ENCODE results near the gene PCARE. TPM values are rescaled to one million over a fixed set of nuclear protein-coding genes. Genes with fewer than 3 reads are reported as not detected.

PCARE gene
- total and polyA plus RNA-seq, 2 of the 8 experiments (the other 6 are each of a cell fraction or from before 2014, with no cell fraction given), result not detected

DNA sequence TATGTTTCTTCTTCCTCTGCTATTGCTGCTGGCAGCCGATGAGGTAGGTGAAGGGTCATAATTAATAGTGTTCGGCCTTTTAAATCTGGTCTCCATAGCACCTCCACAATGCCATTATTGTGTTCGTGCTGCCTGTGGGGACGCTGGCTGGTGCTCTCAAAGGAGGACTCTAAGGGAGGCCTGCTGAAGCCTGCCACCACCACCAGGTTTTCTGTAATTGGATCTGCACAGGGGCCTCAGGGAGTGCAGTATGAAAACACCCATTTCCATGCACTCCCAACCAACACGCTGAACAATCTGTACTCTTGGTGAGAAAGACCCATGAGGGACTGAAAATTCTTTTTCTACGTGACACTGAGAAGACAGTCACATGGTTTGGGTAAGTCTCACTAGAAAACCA lies 23.2 kb upstream of the PCARE start:
- no peak overlapping the region for H2BK5ac ChIP-seq (ENCODE audit: low read depth, low read length)
- H3K79me1 ChIP-seq (ENCODE audit: low read depth, low read length), result no peaks in the 10 kb centered on the region
- no peaks in the 10 kb centered on the region for H3K23me2 ChIP-seq (ENCODE audit: low read depth, low read length)
- H2AK5ac ChIP-seq (ENCODE audit: low read depth, low read length), result no peak overlapping the region
- H3K23ac ChIP-seq (ENCODE audit: insufficient read length), result no peak overlapping the region
- no peak overlapping the region for H2BK12ac ChIP-seq (ENCODE audit: low read depth, low read length)
- H3K4me1 ChIP-seq (replicated peaks in 1 of 4; ENCODE audit: control insufficient read depth in 3 of 4, insufficient read depth in 4 of 4, low read length in 3 of 4), result no peaks in the 10 kb centered on the region
- CTCF ChIA-PET (ENCODE audit: partially characterized antibody), result no interaction called here
- H3K9me3 ChIP-seq (ENCODE audit: insufficient read depth in 2 of 2, low read depth in 1 of 2, low read length in 1 of 2), result peaks cover 3 to 6% of the 10 kb centered on the region in 2 experiments; a peak in 2 of 4 replicates
- no peak overlapping the region for H2BK20ac ChIP-seq (ENCODE audit: low read length)
- H3K36me3 ChIP-seq (ENCODE audit: control insufficient read depth in 2 of 4, insufficient read depth in 4 of 4, low read length in 3 of 4), result no peaks in the 10 kb centered on the region
- H3K4me2 ChIP-seq (ENCODE audit: insufficient read depth in 1 of 2, low read depth in 2 of 2, low read length in 2 of 2), result no peak overlapping the region
- no peaks in the 10 kb centered on the region for H4K20me1 ChIP-seq (replicated peaks in 1 of 2; ENCODE audit: control insufficient read depth in 1 of 2, insufficient read depth in 2 of 2, low read length in 2 of 2)
- no peak overlapping the region for H4K91ac ChIP-seq (replicated peaks; ENCODE audit: insufficient read length, low read length)
- TF ChIP-seq POLR2AphosphoS5 (IDR thresholded peaks at IDR 0.05; ENCODE audit: low read depth, low read length), result no peak
- TF ChIP-seq KDM4A (IDR thresholded peaks at IDR 0.05; ENCODE audit: low read depth, low read length, severe bottlenecking), result no peak
- TF ChIP-seq HDAC6 (IDR thresholded peaks at IDR 0.05; ENCODE audit: low read depth, low read length), result no peak
- no peak for TF ChIP-seq CREB1 (IDR thresholded peaks at IDR 0.05)
- TF ChIP-seq TAF7 (optimal IDR thresholded peaks at IDR 0.05; ENCODE audit: borderline replicate concordance, low read depth, low read length), result no peak
- TF ChIP-seq RAD21 (IDR thresholded peaks at IDR 0.05 in 1 of 2, conservative IDR thresholded peaks at IDR 0.05 in 1 of 2; ENCODE audit: low read depth in 2 of 2, low read length in 2 of 2), result no peak
- TF ChIP-seq GABPA (IDR thresholded peaks at IDR 0.05; ENCODE audit: borderline replicate concordance, insufficient read depth, low read length), result no peak
- no peak for TF ChIP-seq PHF8 (conservative IDR thresholded peaks at IDR 0.05; ENCODE audit: low read depth, low read length)
- no peak overlapping the region for H3K9ac ChIP-seq (replicated peaks in 1 of 4; ENCODE audit: extremely low read depth in 1 of 4, low read depth in 3 of 4, low read length in 3 of 4)
- H3K79me2 ChIP-seq (ENCODE audit: control insufficient read depth in 1 of 2, insufficient read depth in 2 of 2, low read length in 2 of 2), result no peaks in the 10 kb centered on the region
- 81% methylated on average over 6 of the region's 6 CpGs; no CpG with 5 or more reads in 1 of the 2 experiments for WGBS, 2 experiments (ENCODE audit: extremely low coverage in 1 of 2, insufficient coverage in 1 of 2, insufficient read length in 1 of 2, insufficient replicate concordance in 2 of 2, low coverage in 1 of 2, low lambda C conversion rate in 2 of 2, missing lambda C conversion rate in 1 of 2)
- H2BK15ac ChIP-seq (ENCODE audit: low read length), result no peak overlapping the region
- no peak overlapping the region for H3K27ac ChIP-seq (ENCODE audit: low read depth, low read length)
- H3K27me3 ChIP-seq (replicated peaks in 1 of 4; ENCODE audit: control insufficient read depth in 3 of 4, extremely low read depth in 1 of 4, insufficient read depth in 3 of 4, low read length in 3 of 4), result no peaks in the 10 kb centered on the region
- H3K56ac ChIP-seq (replicated peaks; ENCODE audit: insufficient read length, low read depth, low read length), result no peak overlapping the region
- H4K5ac ChIP-seq (ENCODE audit: insufficient read length, low read depth, low read length), result no peak overlapping the region
- no peak overlapping the region for H2BK120ac ChIP-seq (replicated peaks; ENCODE audit: low read depth, low read length)
- no peak overlapping the region for H3K14ac ChIP-seq (ENCODE audit: insufficient read length)
- no peak for DNase-seq (ENCODE audit: low read depth in 1 of 2, low spot score in 2 of 2)
- POLR2A ChIA-PET (ENCODE audit: partially characterized antibody), result no interaction called here
- H3K4me3 ChIP-seq (ENCODE audit: extremely low read depth in 1 of 4, insufficient read depth in 2 of 4, low read depth in 3 of 4, low read length in 4 of 4), result no peak overlapping the region
- H4K8ac ChIP-seq (ENCODE audit: extremely low read depth, insufficient read depth, low read length), result no peak overlapping the region
- no peak overlapping the region for H3K4ac ChIP-seq (replicated peaks; ENCODE audit: insufficient read length, low read depth, low read length)
- no peak overlapping the region for H3K18ac ChIP-seq (ENCODE audit: extremely low read depth, low read length)
- no peak overlapping the region for H2AFZ ChIP-seq (ENCODE audit: low read length)
- no peak for FAIRE-seq

All from H1 (cell line).